ENCODE results near the gene POLR2E. TPM values are rescaled to one million over a fixed set of nuclear protein-coding genes. Genes with fewer than 3 reads are reported as not detected.
A peak's percentile ranks its signal among the peaks of the same experiment; 100 is the strongest.

POLR2E gene
- total and polyA plus RNA-seq, 9 of the 15 experiments (the other 6 are each of a cell fraction or from before 2014, with no cell fraction given): 3.4 to 413 (median 244) TPM

DNA sequence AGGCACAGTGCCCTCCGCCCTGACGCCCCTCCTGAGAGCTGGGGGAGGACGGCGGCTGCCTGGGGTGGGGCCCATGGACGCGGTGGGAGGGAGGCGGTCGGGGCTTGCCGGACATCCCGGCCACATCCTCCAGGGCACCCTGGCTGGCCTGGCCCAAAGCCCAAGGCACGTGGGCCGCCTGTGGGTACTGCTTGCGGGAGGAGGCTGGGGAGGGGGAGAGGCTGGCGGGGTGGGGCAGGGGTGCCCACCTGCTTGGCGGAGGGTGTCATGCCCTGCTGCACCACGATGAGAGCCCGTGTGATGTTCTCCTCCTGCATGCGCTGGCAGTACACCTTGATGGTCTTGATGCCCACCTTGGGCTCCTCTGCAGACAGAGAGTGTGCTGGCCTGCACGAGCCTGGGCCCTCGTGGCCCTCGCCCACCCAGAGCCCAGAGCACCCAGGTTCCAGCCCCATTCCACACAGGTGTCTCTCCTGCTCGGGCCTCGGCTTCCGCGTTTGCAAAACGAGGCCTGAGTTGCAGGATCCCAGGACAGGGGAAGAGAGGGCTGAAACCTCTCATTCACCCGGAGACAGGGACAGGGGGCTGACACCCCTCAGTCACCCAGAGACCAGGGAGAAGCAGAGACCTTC lies 3.5 kb downstream of the POLR2E start:
- ATAC-seq: no peak
- WGBS (ENCODE audit: insufficient coverage, low coverage, missing lambda C conversion rate): 94% methylated on average over 15 of the region's 27 CpGs
- Histone ChIP-seq H3K36me3 (ENCODE audit: control insufficient read depth, insufficient read depth, low read length) (peaks cover 65% of the 10 kb centered on the region), H3K27me3 (ENCODE audit: control insufficient read depth in 2 of 2, insufficient read depth in 2 of 2, low read length in 2 of 2) (no peaks in the 10 kb centered on the region), H3K4me2 (ENCODE audit: insufficient read depth, low read length) (no peak overlapping the region), H3K4me1 (replicated peaks in 1 of 2; ENCODE audit: control insufficient read depth in 2 of 2, insufficient read depth in 2 of 2, low read length in 2 of 2) (peaks cover 9 to 65% of the 10 kb centered on the region in 2 experiments; a peak in 4 of 5 replicates), H3K9me1 (ENCODE audit: control insufficient read depth, insufficient read depth, low read length) (no peaks in the 10 kb centered on the region), H2AFZ (ENCODE audit: low read depth, low read length) (no peak overlapping the region), H4K20me1 (replicated peaks; ENCODE audit: control insufficient read depth, insufficient read depth, low read length) (peaks cover 11% of the 10 kb centered on the region; the same call in 1 of the 2 replicates), H3K9ac (ENCODE audit: insufficient read depth in 1 of 2, low read depth in 2 of 2, low read length in 2 of 2) (peak overlapping the region in 1 of 2 experiments; percentile 26; a peak in 2 of 4 replicates), H3K79me2 (ENCODE audit: control insufficient read depth, insufficient read depth, low read length) (peaks cover 42% of the 10 kb centered on the region), H3K9me3 (replicated peaks; ENCODE audit: control insufficient read depth, insufficient read depth, low read depth, low read length) (no peaks in the 10 kb centered on the region), H3K27ac (ENCODE audit: extremely low read depth, low read depth, low read length) (no peak overlapping the region), H3K4me3 (no peak overlapping the region)
- CTCF ChIA-PET (ENCODE audit: low intra/inter-chr PET ratio): no interaction called here
- in situ Hi-C loops (cut with MboI) (no loop called here), intact Hi-C loops (cut with micrococcal nuclease) (no loop called here)
- FAIRE-seq: no peak
- no TSS peak for BruUV-seq (replicated peaks)
- no peak for DNase-seq (ENCODE audit: extremely low read depth in 1 of 4, low spot score in 3 of 4)
- TF ChIP-seq ZNF24 (IDR thresholded peaks at IDR 0.05) (no peak), BACH1 (tag; IDR thresholded peaks at IDR 0.05) (no peak)
- TF ChIP-seq, protein P1, sequence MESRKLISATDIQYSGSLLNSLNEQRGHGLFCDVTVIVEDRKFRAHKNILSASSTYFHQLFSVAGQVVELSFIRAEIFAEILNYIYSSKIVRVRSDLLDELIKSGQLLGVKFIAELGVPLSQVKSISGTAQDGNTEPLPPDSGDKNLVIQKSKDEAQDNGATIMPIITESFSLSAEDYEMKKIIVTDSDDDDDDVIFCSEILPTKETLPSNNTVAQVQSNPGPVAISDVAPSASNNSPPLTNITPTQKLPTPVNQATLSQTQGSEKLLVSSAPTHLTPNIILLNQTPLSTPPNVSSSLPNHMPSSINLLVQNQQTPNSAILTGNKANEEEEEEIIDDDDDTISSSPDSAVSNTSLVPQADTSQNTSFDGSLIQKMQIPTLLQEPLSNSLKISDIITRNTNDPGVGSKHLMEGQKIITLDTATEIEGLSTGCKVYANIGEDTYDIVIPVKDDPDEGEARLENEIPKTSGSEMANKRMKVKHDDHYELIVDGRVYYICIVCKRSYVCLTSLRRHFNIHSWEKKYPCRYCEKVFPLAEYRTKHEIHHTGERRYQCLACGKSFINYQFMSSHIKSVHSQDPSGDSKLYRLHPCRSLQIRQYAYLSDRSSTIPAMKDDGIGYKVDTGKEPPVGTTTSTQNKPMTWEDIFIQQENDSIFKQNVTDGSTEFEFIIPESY (CRISPR knock-in tag; IDR thresholded peaks at IDR 0.05): peak; percentile 51; the same call in 1 of the 2 replicates
- POLR2A ChIA-PET: interaction anchor here (6.2 kb wide), 1 partner anchor 7 kb away, joined by 45 read pairs; no protein-coding TSS in a partner anchor

Measured in K562 (cell line).